Neural cell (in vitro differentiated cells): ENCODE measurements around the gene AARS1.

Experiments
- EZH2 ChIP-seq: fragments of 200-600, 300-800 bp; shearing (Covaris generic), sonication (generic); IDR thresholded peaks from 2 replicates; pipeline ENCODE4 v1.6.1; 2014; ENCODE audit warnings: antibody characterized with exemption, low read length, borderline replicate concordance, mild to moderate bottlenecking; ENCODE audit not compliant: insufficient read depth, poor library complexity, severe bottlenecking
- POLR2AphosphoS5 ChIP-seq: IDR thresholded peaks from 2 replicates; pipeline ENCODE4 v1.6.1; 2012
- RAD21 ChIP-seq: fragments of 450-650 bp; conservative IDR thresholded peaks from 2 replicates; pipeline ENCODE4 v1.6.1; 2014; ENCODE audit warnings: antibody characterized with exemption, mild to moderate bottlenecking, moderate library complexity
- TF ChIP-seq, protein P1 (sequence below): fragments of 450-650 bp; IDR thresholded peaks from 2 replicates; pipeline ENCODE4 v1.5.1; 2014; ENCODE audit warnings: antibody characterized with exemption, mild to moderate bottlenecking, moderate library complexity; ENCODE audit not compliant: poor library complexity, severe bottlenecking

DNA sequence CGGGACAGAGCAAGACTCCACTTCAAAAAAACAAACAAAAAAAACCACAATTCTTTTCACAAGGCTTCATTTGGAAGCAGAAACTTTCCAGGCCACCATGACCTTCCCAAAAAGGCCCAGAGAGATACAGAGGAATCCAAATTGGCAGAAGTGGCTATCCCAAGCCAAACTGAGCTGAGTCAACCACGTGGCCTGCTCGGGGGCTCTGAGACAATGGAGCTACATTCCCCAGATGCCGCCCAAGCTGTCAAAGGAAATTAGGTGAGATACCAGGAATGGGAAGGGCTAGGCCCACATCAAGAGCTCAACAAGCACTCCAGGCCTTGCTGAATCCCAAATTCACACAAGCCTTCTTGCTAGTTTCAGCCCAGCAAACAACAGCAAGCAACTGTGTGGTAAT, 31.9 kb downstream of the AARS1 start:
- TF ChIP-seq, protein P1, sequence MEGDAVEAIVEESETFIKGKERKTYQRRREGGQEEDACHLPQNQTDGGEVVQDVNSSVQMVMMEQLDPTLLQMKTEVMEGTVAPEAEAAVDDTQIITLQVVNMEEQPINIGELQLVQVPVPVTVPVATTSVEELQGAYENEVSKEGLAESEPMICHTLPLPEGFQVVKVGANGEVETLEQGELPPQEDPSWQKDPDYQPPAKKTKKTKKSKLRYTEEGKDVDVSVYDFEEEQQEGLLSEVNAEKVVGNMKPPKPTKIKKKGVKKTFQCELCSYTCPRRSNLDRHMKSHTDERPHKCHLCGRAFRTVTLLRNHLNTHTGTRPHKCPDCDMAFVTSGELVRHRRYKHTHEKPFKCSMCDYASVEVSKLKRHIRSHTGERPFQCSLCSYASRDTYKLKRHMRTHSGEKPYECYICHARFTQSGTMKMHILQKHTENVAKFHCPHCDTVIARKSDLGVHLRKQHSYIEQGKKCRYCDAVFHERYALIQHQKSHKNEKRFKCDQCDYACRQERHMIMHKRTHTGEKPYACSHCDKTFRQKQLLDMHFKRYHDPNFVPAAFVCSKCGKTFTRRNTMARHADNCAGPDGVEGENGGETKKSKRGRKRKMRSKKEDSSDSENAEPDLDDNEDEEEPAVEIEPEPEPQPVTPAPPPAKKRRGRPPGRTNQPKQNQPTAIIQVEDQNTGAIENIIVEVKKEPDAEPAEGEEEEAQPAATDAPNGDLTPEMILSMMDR = no peak
- no peak for TF ChIP-seq RAD21
- TF ChIP-seq EZH2 = no peak
- TF ChIP-seq POLR2AphosphoS5 = no peak
